NT2/D1 (cell line): ENCODE measurements around the gene CDH13.

Source experiments
- DNase-seq: peaks from one replicate; pipeline ENCODE4 v3.0.0-alpha.2; 2011; ENCODE audit warnings: low read depth, low spot score
- H3K27me3 ChIP-seq: 2 replicates; pipeline ENCODE4 v1.6.0; 2011; ENCODE audit warnings: mild to moderate bottlenecking; ENCODE audit not compliant: insufficient read length, insufficient read depth
- H3K36me3 ChIP-seq: 2 replicates; pipeline ENCODE4 v1.6.1; 2011; ENCODE audit warnings: mild to moderate bottlenecking, low read length, mixed read lengths; ENCODE audit not compliant: insufficient read depth, insufficient read length
- H3K4me1 ChIP-seq: 2 replicates; pipeline ENCODE4 v1.5.1; 2011; ENCODE audit not compliant: insufficient read depth, insufficient read length
- H3K4me3 ChIP-seq: 2 replicates; pipeline ENCODE4 v1.5.1; 2011; ENCODE audit warnings: low read depth; ENCODE audit not compliant: insufficient read length
- H3K9ac ChIP-seq: 2 replicates; pipeline ENCODE4 v1.6.0; 2011; ENCODE audit warnings: low read depth; ENCODE audit not compliant: insufficient read length
- H3K9me3 ChIP-seq: 2 replicates; pipeline ENCODE4 v1.5.1; 2011; ENCODE audit warnings: mild to moderate bottlenecking, low read length; ENCODE audit not compliant: insufficient read depth
- SUZ12 ChIP-seq: IDR thresholded peaks from 2 replicates; pipeline ENCODE4 v1.6.1; 2011; ENCODE audit not compliant: insufficient read length, insufficient read depth; ENCODE audit errors: extremely low read depth
- YY1 ChIP-seq: IDR thresholded peaks from 2 replicates; pipeline ENCODE4 v1.6.1; 2011; ENCODE audit not compliant: insufficient read length, insufficient read depth
- ZNF274 ChIP-seq: IDR thresholded peaks from 2 replicates; pipeline ENCODE4 v1.6.1; 2011; ENCODE audit warnings: mild to moderate bottlenecking, low read depth, low read length

The CDH13 gene

DNA sequence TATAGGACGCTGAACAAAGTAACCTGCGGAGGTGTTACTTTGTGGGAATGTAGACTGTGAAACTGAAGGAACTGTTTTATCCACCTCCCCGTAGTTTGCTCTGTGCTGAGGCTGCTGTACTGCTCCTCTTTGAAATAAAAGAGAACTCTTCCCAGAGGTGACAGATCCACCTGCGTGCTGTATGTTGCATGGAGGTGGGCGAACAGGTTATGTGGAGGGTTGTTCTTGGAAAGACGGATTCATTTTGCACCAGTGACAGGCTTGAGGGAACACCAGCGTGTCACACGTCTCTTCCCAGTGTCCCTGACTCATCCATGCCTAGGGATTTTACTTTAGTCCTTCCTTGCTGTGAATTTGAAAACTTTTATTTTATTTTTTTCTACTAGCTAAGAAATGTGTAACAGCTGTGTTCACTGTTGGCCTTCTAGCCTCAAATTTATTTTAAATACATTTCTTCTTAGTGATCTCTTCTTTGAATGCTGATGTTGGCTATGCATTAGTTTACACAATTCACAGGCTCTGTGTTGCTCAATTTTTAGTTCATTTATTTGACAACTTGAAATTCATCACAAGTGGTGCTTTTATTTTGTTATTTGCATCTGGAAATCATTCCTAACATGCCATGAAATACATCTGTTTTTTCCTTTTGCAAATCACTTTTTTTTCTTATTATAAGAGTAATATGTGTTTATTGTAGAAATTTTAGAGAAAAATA, 512.4 kb downstream of the CDH13 start:
- H3K9ac ChIP-seq: no peak overlapping the region
- H3K4me1 ChIP-seq: no peaks in the 10 kb centered on the region
- no peaks in the 10 kb centered on the region for H3K9me3 ChIP-seq
- no peaks in the 10 kb centered on the region for H3K36me3 ChIP-seq
- peaks cover 2% of the 10 kb centered on the region for H3K27me3 ChIP-seq
- TF ChIP-seq YY1 (no peak), ZNF274 (no peak), SUZ12 (no peak)
- no peak overlapping the region for H3K4me3 ChIP-seq
- no peak for DNase-seq

GRCh38 chr16:83143788-83144187, 517.0 kb downstream of the CDH13 start:
- no peak overlapping the region for H3K9ac ChIP-seq
- H3K27me3 ChIP-seq: peaks cover under 1% of the 10 kb centered on the region
- no peak overlapping the region for H3K4me3 ChIP-seq
- H3K36me3 ChIP-seq: no peaks in the 10 kb centered on the region
- no peaks in the 10 kb centered on the region for H3K4me1 ChIP-seq
- DNase-seq: no peak
- no peaks in the 10 kb centered on the region for H3K9me3 ChIP-seq
- TF ChIP-seq SUZ12 (no peak), ZNF274 (no peak), YY1 (no peak)

DNA sequence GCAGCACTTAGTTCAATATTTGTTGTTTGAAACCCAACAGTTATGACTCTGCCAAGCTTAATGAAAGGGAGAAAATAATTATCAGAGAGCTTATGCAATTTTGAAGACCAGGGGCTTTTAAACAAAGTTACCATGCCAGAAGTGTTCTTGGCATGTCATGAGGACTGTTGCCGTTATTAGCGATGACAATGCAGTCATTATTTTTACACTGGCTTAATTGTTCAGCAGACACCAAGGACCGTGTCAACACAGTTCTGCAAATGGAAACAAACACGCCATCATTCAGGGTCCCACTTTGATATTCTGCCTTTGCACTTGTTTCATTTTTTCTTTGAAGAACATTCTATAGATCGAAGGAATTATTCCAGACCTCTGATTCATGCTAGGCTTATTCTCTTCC, 518.5 kb downstream of the CDH13 start:
- H3K36me3 ChIP-seq: no peaks in the 10 kb centered on the region
- DNase-seq: no peak
- no peak overlapping the region for H3K9ac ChIP-seq
- no peaks in the 10 kb centered on the region for H3K9me3 ChIP-seq
- H3K4me1 ChIP-seq: no peaks in the 10 kb centered on the region
- no peak overlapping the region for H3K4me3 ChIP-seq
- TF ChIP-seq SUZ12 (no peak), ZNF274 (no peak), YY1 (no peak)
- H3K27me3 ChIP-seq: no peaks in the 10 kb centered on the region

DNA sequence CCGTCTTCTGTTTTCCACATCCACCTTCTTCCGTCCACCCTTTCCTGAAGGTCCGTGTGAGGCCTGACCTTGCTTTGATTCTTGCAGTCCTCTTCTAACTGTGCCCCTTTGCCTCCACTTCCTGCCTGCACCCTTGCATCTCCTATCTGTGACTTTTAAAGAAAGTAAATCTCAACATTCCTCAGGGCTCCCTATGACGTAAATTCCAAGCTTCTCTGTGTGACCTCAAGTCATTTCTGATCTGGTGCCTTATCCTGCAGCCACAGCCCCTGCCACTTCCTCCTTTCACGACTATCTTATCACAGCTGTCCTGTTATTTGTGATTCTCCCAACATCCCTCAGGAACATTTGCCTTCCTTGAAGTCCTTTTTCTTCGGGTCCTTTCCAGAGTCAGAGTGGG, 520.5 kb downstream of the CDH13 start:
- TF ChIP-seq SUZ12: no peak
- TF ChIP-seq ZNF274: no peak
- no peak for TF ChIP-seq YY1
- no peaks in the 10 kb centered on the region for H3K9me3 ChIP-seq
- H3K27me3 ChIP-seq: no peaks in the 10 kb centered on the region
- no peak overlapping the region for H3K4me3 ChIP-seq
- no peaks in the 10 kb centered on the region for H3K4me1 ChIP-seq
- DNase-seq: no peak
- no peak overlapping the region for H3K9ac ChIP-seq
- no peaks in the 10 kb centered on the region for H3K36me3 ChIP-seq

GRCh38 chr16:83158320-83158957, 531.7 kb downstream of the CDH13 start:
- TF ChIP-seq SUZ12: no peak
- TF ChIP-seq YY1: no peak
- no peak for TF ChIP-seq ZNF274
- Histone ChIP-seq H3K36me3 (no peaks in the 10 kb centered on the region), H3K27me3 (no peaks in the 10 kb centered on the region), H3K4me1 (no peaks in the 10 kb centered on the region), H3K9ac (no peak overlapping the region), H3K9me3 (peaks cover under 1% of the 10 kb centered on the region; the same call in 1 of the 2 replicates), H3K4me3 (no peak overlapping the region)
- DNase-seq: no peak

DNA sequence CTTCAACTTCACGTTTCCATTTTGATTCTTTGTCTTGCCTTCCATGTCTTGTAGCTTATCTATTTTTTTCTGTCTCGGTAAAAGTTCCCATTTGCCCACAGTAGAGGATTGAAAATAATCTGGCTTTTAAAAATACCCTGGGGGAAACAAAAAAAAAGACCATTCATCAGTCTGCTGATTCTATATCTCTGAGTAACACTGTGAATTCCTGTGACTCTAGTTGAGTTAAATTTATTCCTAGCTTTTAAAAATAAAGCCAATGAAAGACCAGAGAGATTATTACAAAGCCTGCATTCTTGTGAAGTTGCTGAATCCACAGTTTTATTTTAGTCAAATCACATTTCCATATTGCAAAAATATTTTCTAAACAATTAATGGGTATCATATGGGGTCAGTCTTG, 532.3 kb downstream of the CDH13 start:
- TF ChIP-seq ZNF274: no peak
- TF ChIP-seq SUZ12: no peak
- no peak for TF ChIP-seq YY1
- H3K27me3 ChIP-seq: no peaks in the 10 kb centered on the region
- no peak overlapping the region for H3K9ac ChIP-seq
- no peak for DNase-seq
- no peaks in the 10 kb centered on the region for H3K4me1 ChIP-seq
- H3K36me3 ChIP-seq: no peaks in the 10 kb centered on the region
- no peak overlapping the region for H3K4me3 ChIP-seq
- H3K9me3 ChIP-seq: no peaks in the 10 kb centered on the region

DNA sequence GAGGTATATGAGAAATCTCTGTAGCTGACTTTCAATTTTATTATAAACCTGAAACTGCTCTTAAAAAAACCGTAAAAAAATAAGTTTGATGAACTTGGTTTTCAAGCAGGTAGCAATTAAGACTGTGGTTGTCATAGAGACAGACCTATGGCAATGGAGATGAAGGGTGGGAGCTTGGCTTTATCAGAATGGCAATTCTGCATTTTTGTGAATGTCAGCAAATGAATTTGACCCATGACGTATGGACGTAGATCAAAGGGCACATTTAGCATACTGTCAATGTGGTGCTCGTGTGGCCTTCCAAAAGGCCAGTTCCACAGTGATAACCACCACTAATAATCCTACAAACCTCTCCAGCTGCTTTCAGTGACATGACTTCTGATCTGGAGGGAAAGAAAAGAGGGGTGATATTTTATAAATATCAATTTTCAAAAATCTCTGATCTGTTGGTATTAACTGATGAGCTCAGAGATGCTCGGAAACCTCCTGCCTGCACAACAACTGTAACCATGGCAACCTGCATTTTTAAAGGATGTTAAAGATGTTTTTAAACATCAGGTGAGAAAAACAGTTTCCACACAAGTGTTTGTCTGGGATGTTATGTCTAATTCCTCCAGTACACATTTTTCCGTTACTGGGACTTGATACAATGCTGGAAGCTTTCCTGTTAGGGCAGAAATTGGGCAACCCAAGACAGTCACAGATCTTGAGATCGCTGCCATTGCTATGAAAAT, 533.7 kb downstream of the CDH13 start:
- no peak for DNase-seq
- Histone ChIP-seq H3K9me3 (no peaks in the 10 kb centered on the region), H3K4me3 (no peak overlapping the region), H3K36me3 (no peaks in the 10 kb centered on the region), H3K4me1 (no peaks in the 10 kb centered on the region), H3K27me3 (no peaks in the 10 kb centered on the region), H3K9ac (no peak overlapping the region)
- TF ChIP-seq ZNF274: no peak
- TF ChIP-seq YY1: no peak
- no peak for TF ChIP-seq SUZ12
